Astrocyte (in vitro differentiated cells and primary cell): Measurements from ENCODE around the gene LTBP2. TPM values are rescaled to one million over a fixed set of nuclear protein-coding genes. Genes with fewer than 3 reads are reported as not detected.
A peak's percentile ranks its signal among the peaks of the same experiment; 100 is the strongest.

Experiments
- DNase-seq: peaks from one replicate; pipeline ENCODE4 v3.0.0-alpha.2; 2010; ENCODE audit warnings: low read depth
- FAIRE-seq: peaks from 2 replicates; lab custom pipeline; 2011; peaks lifted over from hg19 to GRCh38; lab: Jason Lieb, UNC
- H2AFZ ChIP-seq: 2 replicates; pipeline ENCODE4 v1.6.0; 2012; ENCODE audit warnings: low read depth, low read length, inconsistent platforms
- H3K27ac ChIP-seq: 2 replicates; pipeline ENCODE4 v1.5.1; 2011; ENCODE audit warnings: low read depth, low read length, inconsistent platforms
- H3K27me3 ChIP-seq: 2 replicates; pipeline ENCODE4 v1.6.0; 2011; ENCODE audit warnings: low read length, inconsistent platforms; ENCODE audit not compliant: insufficient read depth
- H3K36me3 ChIP-seq: 2 replicates; pipeline ENCODE4 v1.5.1; 2011; ENCODE audit warnings: low read length, inconsistent platforms; ENCODE audit not compliant: insufficient read depth
- H3K4me1 ChIP-seq: 2 replicates; pipeline ENCODE4 v1.5.1; 2011; ENCODE audit warnings: low read length, inconsistent platforms; ENCODE audit not compliant: insufficient read depth
- H3K4me2 ChIP-seq: 2 replicates; pipeline ENCODE4 v1.6.0; 2012; ENCODE audit warnings: low read length, inconsistent platforms
- H3K4me3 ChIP-seq: 2 replicates; pipeline ENCODE4 v1.5.1; 2011; ENCODE audit warnings: low read depth, mild to moderate bottlenecking, low read length, inconsistent platforms; ENCODE audit not compliant: insufficient read depth
- H3K79me2 ChIP-seq: 2 replicates; pipeline ENCODE4 v1.6.0; 2012; ENCODE audit warnings: mild to moderate bottlenecking, low read length, inconsistent platforms; ENCODE audit not compliant: insufficient read depth
- H3K9ac ChIP-seq: 2 replicates; pipeline ENCODE4 v1.6.0; 2012; ENCODE audit warnings: mild to moderate bottlenecking, low read length, inconsistent platforms
- H3K9me3 ChIP-seq: 2 replicates; pipeline ENCODE4 v1.5.1; 2012; ENCODE audit warnings: low read depth, mild to moderate bottlenecking, low read length, inconsistent platforms; ENCODE audit not compliant: insufficient read depth
- H4K20me1 ChIP-seq: 2 replicates; pipeline ENCODE4 v1.6.0; 2012; ENCODE audit warnings: low read length, inconsistent platforms; ENCODE audit not compliant: insufficient read depth
- H3K27ac Mint-ChIP-seq: one replicate; pipeline ENCODE4 v1.8.0; 2021; ENCODE audit warnings: mild to moderate bottlenecking, mixed read lengths; ENCODE audit not compliant: unreplicated experiment
- H3K27me3 Mint-ChIP-seq: one replicate; pipeline ENCODE4 v1.8.0; 2021; ENCODE audit warnings: low read depth, mixed read lengths; ENCODE audit not compliant: unreplicated experiment
- H3K36me3 Mint-ChIP-seq: one replicate; pipeline ENCODE4 v1.8.0; 2021; ENCODE audit warnings: low read depth, mixed read lengths; ENCODE audit not compliant: unreplicated experiment
- H3K4me1 Mint-ChIP-seq: one replicate; pipeline ENCODE4 v1.8.0; 2021; ENCODE audit warnings: low read depth, mixed read lengths; ENCODE audit not compliant: unreplicated experiment
- H3K4me3 Mint-ChIP-seq: one replicate; pipeline ENCODE4 v1.8.0; 2021; ENCODE audit warnings: mild to moderate bottlenecking, moderate library complexity, mixed read lengths; ENCODE audit not compliant: unreplicated experiment
- H3K9me3 Mint-ChIP-seq: one replicate; pipeline ENCODE4 v1.8.0; 2021; ENCODE audit warnings: mild to moderate bottlenecking, mixed read lengths; ENCODE audit not compliant: unreplicated experiment
- CTCF ChIP-seq: IDR thresholded peaks from 2 replicates; pipeline ENCODE4 v1.5.1; 2011; ENCODE audit warnings: low read depth, mild to moderate bottlenecking, inconsistent platforms, low read length, moderate library complexity; ENCODE audit not compliant: insufficient read depth
- EZH2 ChIP-seq: IDR thresholded peaks from 2 replicates; pipeline ENCODE4 v1.6.1; 2012; ENCODE audit warnings: mild to moderate bottlenecking, low read length, inconsistent platforms; ENCODE audit not compliant: insufficient read depth
- total RNA-seq: library from RNA; stranded (reverse); gene quantifications from 2 replicates; pipeline ENCODE4 v1.2.1, GENCODE V29; 2021

The LTBP2 gene
- total RNA-seq, 1 donor from 2014 or later: 162 TPM

- Histone ChIP-seq H3K9ac (peak overlapping the region; percentile 20), H3K4me2 (peak overlapping the region; percentile 6), H3K4me1 (peaks cover 65% of the 10 kb centered on the region), H2AFZ (no peak overlapping the region), H4K20me1 (no peaks in the 10 kb centered on the region), H3K9me3 (no peaks in the 10 kb centered on the region), H3K27me3 (no peaks in the 10 kb centered on the region), H3K4me3 (no peak overlapping the region), H3K27ac (peak overlapping the region; percentile 99), H3K79me2 (peaks cover 41% of the 10 kb centered on the region), H3K36me3 (peaks cover 4% of the 10 kb centered on the region)
- Mint-ChIP-seq H3K4me1 (peaks cover 75% of the 10 kb centered on the region), H3K27ac (peak overlapping the region; percentile 100), H3K27me3 (no peaks in the 10 kb centered on the region), H3K36me3 (peaks cover 3% of the 10 kb centered on the region), H3K9me3 (no peaks in the 10 kb centered on the region), H3K4me3 (no peak overlapping the region)
- TF ChIP-seq EZH2: no peak
- TF ChIP-seq CTCF: no peak
- DNase-seq: no peak
- FAIRE-seq: no peak
Measured at GRCh38 chr14:74569806-74570591, 42.0 kb downstream of the LTBP2 start.

GRCh38 chr14:74569387-74569786 is 42.6 kb downstream of the LTBP2 start:
- no peak overlapping the region for H3K9ac ChIP-seq
- no peak overlapping the region for H2AFZ ChIP-seq
- H3K27ac Mint-ChIP-seq: peak overlapping the region; percentile 100
- H3K4me3 ChIP-seq: no peak overlapping the region
- no peaks in the 10 kb centered on the region for H3K9me3 Mint-ChIP-seq
- no peaks in the 10 kb centered on the region for H3K27me3 Mint-ChIP-seq
- H4K20me1 ChIP-seq: no peaks in the 10 kb centered on the region
- H3K4me1 ChIP-seq: peaks cover 59% of the 10 kb centered on the region
- peaks cover 69% of the 10 kb centered on the region for H3K4me1 Mint-ChIP-seq
- no peak overlapping the region for H3K4me3 Mint-ChIP-seq
- H3K79me2 ChIP-seq: peaks cover 41% of the 10 kb centered on the region
- FAIRE-seq: no peak
- no peaks in the 10 kb centered on the region for H3K9me3 ChIP-seq
- H3K4me2 ChIP-seq: no peak overlapping the region
- H3K27me3 ChIP-seq: no peaks in the 10 kb centered on the region
- TF ChIP-seq EZH2 (no peak), CTCF (no peak)
- DNase-seq: no peak
- H3K36me3 ChIP-seq: peaks cover 4% of the 10 kb centered on the region
- peaks cover 2% of the 10 kb centered on the region for H3K36me3 Mint-ChIP-seq
- no peak overlapping the region for H3K27ac ChIP-seq

- Histone ChIP-seq H3K4me1 (peaks cover 54% of the 10 kb centered on the region), H3K9ac (no peak overlapping the region), H3K9me3 (no peaks in the 10 kb centered on the region), H3K4me2 (no peak overlapping the region), H2AFZ (no peak overlapping the region), H3K4me3 (no peak overlapping the region), H3K27ac (no peak overlapping the region), H3K79me2 (peaks cover 39% of the 10 kb centered on the region), H4K20me1 (no peaks in the 10 kb centered on the region), H3K36me3 (peaks cover 4% of the 10 kb centered on the region), H3K27me3 (no peaks in the 10 kb centered on the region)
- DNase-seq (no peak), FAIRE-seq (no peak)
- Mint-ChIP-seq H3K27ac (no peak overlapping the region), H3K4me1 (peaks cover 64% of the 10 kb centered on the region), H3K9me3 (no peaks in the 10 kb centered on the region), H3K27me3 (no peaks in the 10 kb centered on the region), H3K36me3 (peaks cover 2% of the 10 kb centered on the region), H3K4me3 (no peak overlapping the region)
- TF ChIP-seq CTCF: no peak
Measured at GRCh38 chr14:74568911-74569310, 43.1 kb downstream of the LTBP2 start.
